H9 (cell line): ENCODE data around the gene USP35. TPM values are rescaled to one million over a fixed set of nuclear protein-coding genes. Genes with fewer than 3 reads are reported as not detected.

ENCODE experiments used
- DNase-seq: peaks from one replicate; pipeline ENCODE4 v3.0.0-alpha.2; 2017
- H2AFZ ChIP-seq: one replicate; pipeline ENCODE4 v1.6.1; 2013; ENCODE audit warnings: mild to moderate bottlenecking, low read length, control low read depth, moderate library complexity
- H2AK5ac ChIP-seq: 2 replicates; pipeline ENCODE4 v1.6.1; 2013; ENCODE audit warnings: low read length, control low read depth, mixed read lengths; ENCODE audit not compliant: insufficient read length
- H2BK120ac ChIP-seq: one replicate; pipeline ENCODE4 v1.6.1; 2013; ENCODE audit warnings: low read depth, mild to moderate bottlenecking, low read length, control low read depth, inconsistent platforms; ENCODE audit not compliant: poor library complexity, severe bottlenecking
- H2BK12ac ChIP-seq: 2 replicates; pipeline ENCODE4 v1.6.1; 2013; ENCODE audit warnings: low read length, control low read depth, mixed read lengths, low read depth; ENCODE audit not compliant: insufficient read length
- H2BK15ac ChIP-seq: 2 replicates; pipeline ENCODE4 v1.6.1; 2013; ENCODE audit warnings: low read depth, low read length, control low read depth
- H2BK20ac ChIP-seq: one replicate; pipeline ENCODE4 v1.6.1; 2013; ENCODE audit warnings: low read depth, mild to moderate bottlenecking, low read length, control low read depth, inconsistent platforms; ENCODE audit not compliant: poor library complexity, severe bottlenecking
- H2BK5ac ChIP-seq: 2 replicates; pipeline ENCODE4 v1.6.1; 2013; ENCODE audit warnings: low read length, control low read depth, mixed read lengths; ENCODE audit not compliant: insufficient read length
- H3K14ac ChIP-seq: 2 replicates; pipeline ENCODE4 v1.6.1; 2013; ENCODE audit warnings: low read length, control low read depth; ENCODE audit not compliant: insufficient read depth
- H3K18ac ChIP-seq: 2 replicates; pipeline ENCODE4 v1.6.1; 2013; ENCODE audit warnings: low read depth, mild to moderate bottlenecking, mixed read lengths, low read length, control low read depth; ENCODE audit not compliant: insufficient read length
- H3K23ac ChIP-seq: 2 replicates; pipeline ENCODE4 v1.6.1; 2013; ENCODE audit warnings: low read length, control low read depth, mixed read lengths, low read depth; ENCODE audit not compliant: insufficient read length
- H3K23me2 ChIP-seq: 2 replicates; pipeline ENCODE4 v1.6.1; 2013; ENCODE audit warnings: low read depth, mild to moderate bottlenecking, mixed read lengths, low read length, control low read depth; ENCODE audit not compliant: insufficient read length, poor library complexity, severe bottlenecking
- H3K27ac ChIP-seq: 2 replicates; pipeline ENCODE4 v1.5.1; 2013; ENCODE audit warnings: low read length, control low read depth, mixed read lengths, low read depth; ENCODE audit not compliant: insufficient read length
- H3K27me3 ChIP-seq: 2 replicates; pipeline ENCODE4 v1.6.1; 2013; ENCODE audit warnings: low read length, control low read depth, inconsistent platforms; ENCODE audit not compliant: insufficient read depth
- H3K4ac ChIP-seq: 2 replicates; pipeline ENCODE4 v1.6.1; 2013; ENCODE audit warnings: low read depth, mild to moderate bottlenecking, control low read depth, inconsistent platforms, low read length, moderate library complexity
- H3K4me1 ChIP-seq: 2 replicates; pipeline ENCODE4 v1.6.1; 2013; ENCODE audit warnings: low read length, control low read depth, inconsistent platforms; ENCODE audit not compliant: insufficient read depth
- H3K4me2 ChIP-seq: 2 replicates; pipeline ENCODE4 v1.6.1; 2013; ENCODE audit warnings: low read length, control low read depth, mixed read lengths; ENCODE audit not compliant: insufficient read length, insufficient read depth
- H3K56ac ChIP-seq: 2 replicates; pipeline ENCODE4 v1.6.1; 2013; ENCODE audit warnings: low read depth, mild to moderate bottlenecking, mixed read lengths, low read length, control low read depth; ENCODE audit not compliant: insufficient read length
- H3K79me1 ChIP-seq: 2 replicates; pipeline ENCODE4 v1.6.1; 2013; ENCODE audit warnings: low read depth, mild to moderate bottlenecking, moderate library complexity, low read length, control low read depth, inconsistent platforms; ENCODE audit not compliant: insufficient read depth, poor library complexity, severe bottlenecking
- H3K79me2 ChIP-seq: 2 replicates; pipeline ENCODE4 v1.6.1; 2013; ENCODE audit warnings: low read length, control low read depth, inconsistent platforms; ENCODE audit not compliant: insufficient read depth
- H3K9ac ChIP-seq: 2 replicates; pipeline ENCODE4 v1.6.1; 2013; ENCODE audit warnings: low read length, control low read depth, mixed read lengths; ENCODE audit not compliant: insufficient read length; ENCODE audit errors: extremely low read depth
- H3K9me3 ChIP-seq: one replicate; pipeline ENCODE4 v1.6.1; 2013; ENCODE audit warnings: low read depth, low read length, inconsistent platforms; ENCODE audit not compliant: control insufficient read depth
- H3T11ph ChIP-seq: one replicate; pipeline ENCODE4 v1.6.1; 2013; ENCODE audit warnings: mild to moderate bottlenecking, low read length, control low read depth, inconsistent platforms
- H4K20me1 ChIP-seq: one replicate; pipeline ENCODE4 v1.6.1; 2013; ENCODE audit not compliant: control insufficient read depth, insufficient read length, insufficient read depth
- H4K5ac ChIP-seq: 2 replicates; pipeline ENCODE4 v1.6.1; 2013; ENCODE audit warnings: low read depth, mild to moderate bottlenecking, mixed read lengths, low read length, control low read depth; ENCODE audit not compliant: insufficient read length
- H4K8ac ChIP-seq: replicated peaks from 2 replicates; pipeline ENCODE4 v1.6.1; 2013; ENCODE audit warnings: low read length, control low read depth, mixed read lengths, low read depth; ENCODE audit not compliant: insufficient read length
- H4K91ac ChIP-seq: 2 replicates; pipeline ENCODE4 v1.6.1; 2013; ENCODE audit warnings: low read depth, mild to moderate bottlenecking, moderate library complexity, mixed read lengths, low read length, control low read depth; ENCODE audit not compliant: insufficient read length
- H3K27ac Mint-ChIP-seq, 3 experiments: 2 replicates in 2 of 3; 3 replicates in 1 of 3; pipeline ENCODE4 v1.8.0; 2020 to 2021; ENCODE audit warnings: mixed read lengths in 3 of 3, mild to moderate bottlenecking in 1 of 3, moderate library complexity in 1 of 3
- H3K27me3 Mint-ChIP-seq: 2 replicates; pipeline ENCODE4 v1.8.0; 2021; ENCODE audit warnings: low read depth, mild to moderate bottlenecking, moderate library complexity, mixed read lengths
- H3K36me3 Mint-ChIP-seq, 3 experiments: 2 replicates in 2 of 3; 3 replicates in 1 of 3; pipeline ENCODE4 v1.8.0; 2020 to 2021; ENCODE audit warnings: low read depth in 3 of 3, mixed read lengths in 3 of 3; ENCODE audit not compliant: insufficient read depth in 1 of 3
- H3K4me1 Mint-ChIP-seq, 2 experiments: 2 replicates each; pipeline ENCODE4 v1.8.0; 2020; ENCODE audit warnings: mixed read lengths in 2 of 2
- H3K4me3 Mint-ChIP-seq, 2 experiments: 2 replicates in 1 of 2; 3 replicates in 1 of 2; pipeline ENCODE4 v1.8.0; 2020 to 2021; ENCODE audit warnings: mild to moderate bottlenecking in 2 of 2, mixed read lengths in 2 of 2, moderate library complexity in 1 of 2
- H3K9me3 Mint-ChIP-seq, 2 experiments: 2 replicates in 1 of 2; 3 replicates in 1 of 2; pipeline ENCODE4 v1.8.0; 2020; ENCODE audit warnings: mild to moderate bottlenecking in 2 of 2, mixed read lengths in 2 of 2, moderate library complexity in 1 of 2
- WGBS: extraction: QIAGEN DNeasy Blood & Tissue Kit; methylation state at CpG from one replicate; pipeline ENCODE4 v1.1.7; 2013; ENCODE audit warnings: missing lambda C conversion rate, low lambda C conversion rate, mixed read lengths; ENCODE audit not compliant: insufficient read length; ENCODE audit errors: extremely low coverage; 5-methylcytosine and 5-hydroxymethylcytosine counted together
- total RNA-seq: library from RNA; stranded (reverse); gene quantifications from 2 replicates; pipeline ENCODE4 v1.2.1, GENCODE V29; 2021
- TF ChIP-seq, protein P1 (sequence below): fragments of 200-600 bp; sonication (generic); conservative IDR thresholded peaks from 3 replicates; pipeline ENCODE4 v1.8.0; 2021; ENCODE audit warnings: antibody characterized with exemption, mild to moderate bottlenecking

USP35 gene
- total RNA-seq, 1 experiment from 2014 or later, result 6.8 TPM

- Histone ChIP-seq H3K18ac (no peak overlapping the region), H3K23me2 (no peaks in the 10 kb centered on the region), H3K23ac (no peak overlapping the region), H3K79me1 (no peaks in the 10 kb centered on the region), H3K14ac (no peak overlapping the region), H2AFZ (no peak overlapping the region), H2BK12ac (no peak overlapping the region), H3K27ac (no peak overlapping the region), H3K27me3 (no peaks in the 10 kb centered on the region), H2BK5ac (no peak overlapping the region), H4K20me1 (no peaks in the 10 kb centered on the region), H2AK5ac (no peak overlapping the region), H4K8ac (no peak overlapping the region), H2BK15ac (no peak overlapping the region), H3T11ph (no peak overlapping the region), H4K5ac (no peak overlapping the region), H2BK20ac (no peak overlapping the region), H3K9ac (no peak overlapping the region), H3K4me2 (no peak overlapping the region), H3K56ac (no peak overlapping the region), H2BK120ac (no peak overlapping the region), H3K79me2 (no peaks in the 10 kb centered on the region), H4K91ac (no peak overlapping the region), H3K9me3 (no peaks in the 10 kb centered on the region), H3K4me1 (no peaks in the 10 kb centered on the region), H3K4ac (no peak overlapping the region)
- no peaks in the 10 kb centered on the region for H3K9me3 Mint-ChIP-seq
- no peak overlapping the region for H3K27ac Mint-ChIP-seq
- no CpG with 5 or more reads among the region's 6 CpGs for WGBS
- peaks cover 8 to 14% of the 10 kb centered on the region in 2 experiments for H3K4me1 Mint-ChIP-seq
- no peaks in the 10 kb centered on the region for H3K27me3 Mint-ChIP-seq
- DNase-seq, result no peak
- H3K4me3 Mint-ChIP-seq, result no peak overlapping the region
- H3K36me3 Mint-ChIP-seq, result peaks cover 0 to 10% (median 0%) of the 10 kb centered on the region in 3 experiments; a peak in 4 of 7 replicates
- TF ChIP-seq, protein P1, sequence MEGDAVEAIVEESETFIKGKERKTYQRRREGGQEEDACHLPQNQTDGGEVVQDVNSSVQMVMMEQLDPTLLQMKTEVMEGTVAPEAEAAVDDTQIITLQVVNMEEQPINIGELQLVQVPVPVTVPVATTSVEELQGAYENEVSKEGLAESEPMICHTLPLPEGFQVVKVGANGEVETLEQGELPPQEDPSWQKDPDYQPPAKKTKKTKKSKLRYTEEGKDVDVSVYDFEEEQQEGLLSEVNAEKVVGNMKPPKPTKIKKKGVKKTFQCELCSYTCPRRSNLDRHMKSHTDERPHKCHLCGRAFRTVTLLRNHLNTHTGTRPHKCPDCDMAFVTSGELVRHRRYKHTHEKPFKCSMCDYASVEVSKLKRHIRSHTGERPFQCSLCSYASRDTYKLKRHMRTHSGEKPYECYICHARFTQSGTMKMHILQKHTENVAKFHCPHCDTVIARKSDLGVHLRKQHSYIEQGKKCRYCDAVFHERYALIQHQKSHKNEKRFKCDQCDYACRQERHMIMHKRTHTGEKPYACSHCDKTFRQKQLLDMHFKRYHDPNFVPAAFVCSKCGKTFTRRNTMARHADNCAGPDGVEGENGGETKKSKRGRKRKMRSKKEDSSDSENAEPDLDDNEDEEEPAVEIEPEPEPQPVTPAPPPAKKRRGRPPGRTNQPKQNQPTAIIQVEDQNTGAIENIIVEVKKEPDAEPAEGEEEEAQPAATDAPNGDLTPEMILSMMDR, result no peak
These were observed 10.4 kb downstream of the USP35 start for GRCh38 chr11:78199015-78199652.
